H1 (cell line): ENCODE data around the gene TCEA3. TPM values are rescaled to one million over a fixed set of nuclear protein-coding genes. Genes with fewer than 3 reads are reported as not detected.

ENCODE experiments used
- CTCF ChIA-PET: fragments of 300-600 bp; sonication (Branson Sonifier 250); formaldehyde crosslinking; loops from one replicate; lab custom pipeline; 2021; ENCODE audit not compliant: partially characterized antibody; lab: Charles Lee
- POLR2A ChIA-PET: fragments of 300-600 bp; sonication (Branson Sonifier 250); formaldehyde crosslinking; loops from one replicate; lab custom pipeline; 2021; ENCODE audit warnings: inconsistent platforms; ENCODE audit not compliant: partially characterized antibody; lab: Charles Lee
- DNase-seq, 2 experiments: peaks; one replicate each; pipeline versions ENCODE4 v3.0.0 to v3.0.0-alpha.2; 2010 to 2022; ENCODE audit warnings: low spot score in 2 of 2, low read depth in 1 of 2, mixed read lengths in 1 of 2
- FAIRE-seq: peaks from 2 replicates; lab custom pipeline; 2011; peaks lifted over from hg19 to GRCh38; lab: Jason Lieb, UNC
- H2AFZ ChIP-seq: 2 replicates; pipeline ENCODE4 v1.8.1; 2012; ENCODE audit warnings: low read length, inconsistent platforms
- H2AK5ac ChIP-seq: 2 replicates; pipeline ENCODE4 v1.6.1; 2013; ENCODE audit warnings: low read depth, low read length
- H2BK120ac ChIP-seq: replicated peaks from 2 replicates; pipeline ENCODE3; 2013; ENCODE audit warnings: low read depth, low read length, inconsistent platforms
- H2BK12ac ChIP-seq: 2 replicates; pipeline ENCODE4 v1.6.1; 2013; ENCODE audit warnings: low read depth, low read length
- H2BK15ac ChIP-seq: 2 replicates; pipeline ENCODE4 v1.6.1; 2013; ENCODE audit warnings: low read length
- H2BK20ac ChIP-seq: 2 replicates; pipeline ENCODE4 v1.6.1; 2013; ENCODE audit warnings: low read length
- H2BK5ac ChIP-seq: 2 replicates; pipeline ENCODE4 v1.6.1; 2013; ENCODE audit warnings: low read depth, low read length
- H3K14ac ChIP-seq: 2 replicates; pipeline ENCODE4 v1.6.1; 2013; ENCODE audit warnings: inconsistent platforms; ENCODE audit not compliant: insufficient read length
- H3K18ac ChIP-seq: 2 replicates; pipeline ENCODE4 v1.6.1; 2013; ENCODE audit warnings: low read length; ENCODE audit errors: extremely low read depth
- H3K23ac ChIP-seq: 2 replicates; pipeline ENCODE4 v1.6.1; 2013; ENCODE audit warnings: inconsistent platforms; ENCODE audit not compliant: insufficient read length
- H3K23me2 ChIP-seq: 2 replicates; pipeline ENCODE4 v1.6.1; 2013; ENCODE audit warnings: low read depth, low read length
- H3K27ac ChIP-seq: 2 replicates; pipeline ENCODE4 v1.6.1; 2011; ENCODE audit warnings: low read depth, low read length, inconsistent platforms
- H3K27me3 ChIP-seq, 4 experiments: replicated peaks in 1 of 4; 1 replicate in 1 of 4; 2 replicates in 3 of 4; pipeline versions ENCODE4 v1.6.1 to v1.8.1; 2011 to 2013; ENCODE audit warnings: low read length in 3 of 4, mild to moderate bottlenecking in 3 of 4, inconsistent platforms in 2 of 4, mixed read lengths in 2 of 4, moderate library complexity in 1 of 4; ENCODE audit not compliant: control insufficient read depth in 3 of 4, insufficient read depth in 3 of 4; ENCODE audit errors: extremely low read depth in 1 of 4
- H3K36me3 ChIP-seq, 4 experiments: 2 replicates each; pipeline versions ENCODE4 v1.6.1 to v1.8.1; 2011 to 2013; ENCODE audit warnings: mild to moderate bottlenecking in 4 of 4, low read length in 3 of 4, moderate library complexity in 2 of 4, control low read depth in 1 of 4, inconsistent platforms in 1 of 4; ENCODE audit not compliant: insufficient read depth in 4 of 4, control insufficient read depth in 2 of 4
- H3K4ac ChIP-seq: replicated peaks from 2 replicates; pipeline ENCODE3; 2013; ENCODE audit warnings: low read length, low read depth, mixed read lengths, inconsistent platforms; ENCODE audit not compliant: insufficient read length
- H3K4me1 ChIP-seq, 4 experiments: replicated peaks in 1 of 4; 1 replicate in 1 of 4; 2 replicates in 3 of 4; pipeline versions ENCODE4 v1.6.1 to v1.8.1; 2011 to 2013; ENCODE audit warnings: low read length in 3 of 4, inconsistent platforms in 2 of 4, mixed read lengths in 1 of 4; ENCODE audit not compliant: insufficient read depth in 4 of 4, control insufficient read depth in 3 of 4
- H3K4me2 ChIP-seq, 2 experiments: 2 replicates each; pipeline versions ENCODE4 v1.6.1 to v1.8.1; 2011 to 2013; ENCODE audit warnings: low read depth in 2 of 2, low read length in 2 of 2, control low read depth in 1 of 2, inconsistent platforms in 1 of 2, mild to moderate bottlenecking in 1 of 2; ENCODE audit not compliant: insufficient read depth in 1 of 2
- H3K4me3 ChIP-seq, 4 experiments: fragments of 200-600, 300-600 bp in 1 of 4; sonication (generic), shearing (Covaris generic), sonication (Bioruptor Twin) in 1 of 4; 2 replicates each; pipeline versions ENCODE4 v1.5.1 to v1.8.1; 2011 to 2016; ENCODE audit warnings: low read length in 4 of 4, low read depth in 3 of 4, control low read depth in 2 of 4, inconsistent platforms in 2 of 4, mild to moderate bottlenecking in 2 of 4, mixed read lengths in 1 of 4, moderate library complexity in 1 of 4; ENCODE audit not compliant: insufficient read depth in 2 of 4; ENCODE audit errors: extremely low read depth in 1 of 4
- H3K56ac ChIP-seq: replicated peaks from 2 replicates; pipeline ENCODE3; 2013; ENCODE audit warnings: low read depth, mild to moderate bottlenecking, mixed read lengths, low read length, inconsistent platforms; ENCODE audit not compliant: insufficient read length
- H3K79me1 ChIP-seq: 2 replicates; pipeline ENCODE4 v1.6.1; 2013; ENCODE audit warnings: low read depth, low read length, control low read depth
- H3K79me2 ChIP-seq, 2 experiments: 2 replicates each; pipeline versions ENCODE4 v1.6.1 to v1.8.1; 2012 to 2013; ENCODE audit warnings: low read length in 2 of 2, mild to moderate bottlenecking in 2 of 2, inconsistent platforms in 1 of 2; ENCODE audit not compliant: insufficient read depth in 2 of 2, control insufficient read depth in 1 of 2
- H3K9ac ChIP-seq, 4 experiments: replicated peaks in 1 of 4; 1 replicate in 1 of 4; 2 replicates in 3 of 4; pipeline versions ENCODE4 v1.6.1 to v1.8.1; 2011 to 2013; ENCODE audit warnings: low read depth in 3 of 4, low read length in 3 of 4, control low read depth in 2 of 4, mild to moderate bottlenecking in 2 of 4, moderate library complexity in 2 of 4, inconsistent platforms in 1 of 4; ENCODE audit errors: extremely low read depth in 1 of 4
- H3K9me3 ChIP-seq, 2 experiments: 2 replicates each; pipeline versions ENCODE4 v1.6.1 to v1.8.1; 2012 to 2013; ENCODE audit warnings: mild to moderate bottlenecking in 2 of 2, moderate library complexity in 2 of 2, control low read depth in 1 of 2, inconsistent platforms in 1 of 2, low read depth in 1 of 2, low read length in 1 of 2, mixed read lengths in 1 of 2; ENCODE audit not compliant: insufficient read depth in 2 of 2
- H4K20me1 ChIP-seq, 2 experiments: replicated peaks in 1 of 2; 2 replicates each; pipeline versions ENCODE3 to v1.8.1; 2011 to 2013; ENCODE audit warnings: inconsistent platforms in 2 of 2, low read length in 2 of 2, mild to moderate bottlenecking in 1 of 2; ENCODE audit not compliant: insufficient read depth in 2 of 2, control insufficient read depth in 1 of 2
- H4K5ac ChIP-seq: 2 replicates; pipeline ENCODE4 v1.6.1; 2013; ENCODE audit warnings: low read length, low read depth, mixed read lengths, inconsistent platforms; ENCODE audit not compliant: insufficient read length
- H4K8ac ChIP-seq: 2 replicates; pipeline ENCODE4 v1.8.0; 2013; ENCODE audit warnings: mild to moderate bottlenecking, moderate library complexity, low read length, inconsistent platforms; ENCODE audit not compliant: insufficient read depth; ENCODE audit errors: extremely low read depth
- H4K91ac ChIP-seq: replicated peaks from 2 replicates; pipeline ENCODE3; 2013; ENCODE audit warnings: low read length, mixed read lengths, inconsistent platforms; ENCODE audit not compliant: insufficient read length
- RNF2 ChIP-seq: fragments of 200-900, 300-1000 bp; sonication (generic); IDR thresholded peaks from 2 replicates; pipeline ENCODE4 v1.7.1; 2016; ENCODE audit warnings: borderline replicate concordance, low read depth, mild to moderate bottlenecking, antibody characterized with exemption, low read length; ENCODE audit not compliant: poor library complexity, severe bottlenecking; ENCODE audit errors: missing control alignments
- WGBS, 2 experiments: shearing (Covaris generic) in 1 of 2; methylation state at CpG; one replicate each; pipeline versions ENCODE4 v1.1.6 to v1.1.7; 2013 to 2015; ENCODE audit warnings: low lambda C conversion rate in 2 of 2, mixed read lengths in 2 of 2, inconsistent platforms in 1 of 2, low coverage in 1 of 2, missing lambda C conversion rate in 1 of 2; ENCODE audit not compliant: insufficient replicate concordance in 2 of 2, insufficient coverage in 1 of 2, insufficient read length in 1 of 2; ENCODE audit errors: extremely low coverage in 1 of 2, missing lambda C conversion rate in 1 of 2; 5-methylcytosine and 5-hydroxymethylcytosine counted together
- polyA plus RNA-seq, 7 experiments: library from polyadenylated mRNA; depleted of rRNA in 3 of 7; stranded (reverse) in 5 of 7; unstranded in 2 of 7; fragments of >200 nt in 5 of 7; fragments of 200-250 nt in 2 of 7; gene quantifications; 1 replicate in 5 of 7; 2 replicates in 1 of 7; 4 replicates in 1 of 7; pipeline versions ENCODE4 v1.2.1 to v1.2.3, GENCODE V29; 2011 to 2013; ENCODE audit warnings: missing spikeins in 2 of 7, mixed read lengths in 2 of 7
- total RNA-seq: library from RNA; stranded (reverse); fragmentation: NEBNext Ultra II Directional; extraction: Animal tissue kit (Norgen Biotek cat#: 25700); gene quantifications from 2 replicates; pipeline ENCODE4 v1.2.1, GENCODE V29; 2021

Gene TCEA3
- total and polyA plus RNA-seq, 2 of the 8 experiments (the other 6 are each of a cell fraction or from before 2014, with no cell fraction given) = 0.08 TPM; not detected in 1

DNA sequence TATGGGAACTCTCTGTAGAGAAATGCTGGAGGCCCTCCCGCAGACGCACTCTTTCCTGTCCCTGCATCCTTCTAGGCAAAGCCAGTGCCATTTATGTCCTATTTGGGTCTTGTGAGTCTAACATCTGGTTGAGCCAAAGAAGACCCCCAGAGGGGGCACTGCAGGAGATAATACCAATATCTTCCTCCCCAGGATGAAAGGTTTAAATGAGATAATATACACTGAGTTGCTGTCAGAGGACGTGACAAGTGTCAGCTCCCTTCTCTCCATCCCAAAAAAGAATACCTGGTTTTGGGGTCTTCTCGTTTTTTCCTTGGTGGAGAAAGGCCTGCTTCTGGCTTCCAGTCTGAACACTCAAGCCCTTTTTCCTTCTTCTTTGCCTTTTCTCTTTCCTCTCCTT is 7.6 kb downstream of the TCEA3 start:
- Histone ChIP-seq H3K27ac (no peak overlapping the region), H3K9me3 (no peaks in the 10 kb centered on the region; a peak in 1 of 4 replicates), H3K4me1 (no peaks in the 10 kb centered on the region; a peak in 1 of 7 replicates), H3K56ac (no peak overlapping the region), H2BK12ac (no peak overlapping the region), H4K8ac (no peak overlapping the region), H2BK20ac (no peak overlapping the region), H3K4me2 (no peak overlapping the region), H3K14ac (no peak overlapping the region), H2BK5ac (no peak overlapping the region), H2BK120ac (no peak overlapping the region), H2AFZ (no peak overlapping the region), H4K91ac (no peak overlapping the region), H3K36me3 (no peaks in the 10 kb centered on the region), H3K23me2 (no peaks in the 10 kb centered on the region), H3K27me3 (peaks cover 53 to 73% (median 65%) of the 10 kb centered on the region in 4 experiments), H3K4me3 (no peak overlapping the region), H3K23ac (no peak overlapping the region), H3K18ac (no peak overlapping the region), H4K20me1 (peaks cover 3 to 13% of the 10 kb centered on the region in 2 experiments), H2BK15ac (no peak overlapping the region), H3K79me1 (0 out of 2 replicates have a peak, but pooled peaks cover 2% of the 10 kb centered on the region), H3K79me2 (no peaks in the 10 kb centered on the region), H2AK5ac (no peak overlapping the region), H3K9ac (no peak overlapping the region), H4K5ac (no peak overlapping the region), H3K4ac (no peak overlapping the region)
- ChIA-PET CTCF (interaction anchor here (0.6 to 2.7 kb wide), 4 partner anchors 13 to 208 kb away, joined by 3 to 29 read pairs (median 3); no protein-coding TSS in a partner anchor), POLR2A (interaction anchor here (0.5 to 0.9 kb wide), 2 partner anchors 12 to 35 kb away, joined by 3 to 5 read pairs; no protein-coding TSS in a partner anchor)
- FAIRE-seq (no peak), DNase-seq (no peak)
- WGBS, 2 experiments = 91% methylated on average over 4 of the region's 4 CpGs; no CpG with 5 or more reads in 1 of the 2 experiments
- no peak for TF ChIP-seq RNF2
